ENCODE results near the gene RPL36. TPM values are rescaled to one million over a fixed set of nuclear protein-coding genes. Genes with fewer than 3 reads are reported as not detected.

Gene RPL36
- total RNA-seq, 3 donors from 2014 or later: 541 to 812 (median 769) TPM

DNA sequence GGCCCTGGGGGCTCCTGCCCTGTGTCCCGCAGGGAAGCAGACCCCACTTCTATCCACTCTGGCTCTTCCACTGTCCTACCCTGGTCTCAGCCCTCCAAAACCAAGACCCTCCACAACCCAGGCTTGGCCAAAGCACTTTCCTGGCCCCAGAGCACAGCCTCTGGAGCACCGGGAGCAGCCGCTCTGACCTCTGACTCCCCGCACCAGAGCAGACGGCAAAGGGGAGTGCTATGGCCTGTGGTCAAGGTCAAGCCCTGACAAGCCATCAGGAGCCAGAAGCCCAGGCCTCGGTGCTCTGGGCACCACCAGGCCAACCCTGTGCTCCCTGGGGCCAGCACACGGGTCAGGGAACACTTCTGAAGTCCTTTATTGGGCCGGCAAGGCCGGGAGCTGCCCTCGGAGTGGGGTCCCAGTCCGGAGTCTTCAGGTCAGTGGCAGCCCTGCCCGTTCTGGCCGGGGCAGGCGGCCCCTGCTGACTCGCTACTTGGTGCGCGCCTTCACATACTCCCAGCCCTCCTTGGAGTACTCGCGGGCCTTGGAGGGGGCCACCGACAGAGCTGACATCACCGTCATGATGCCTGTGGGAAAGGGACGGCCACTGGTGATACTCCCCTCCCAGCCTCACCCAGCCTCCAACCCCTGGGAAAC, 11.9 kb upstream of the RPL36 start:
- Histone ChIP-seq H3K36me3 (ENCODE audit: low read depth) (no peaks in the 10 kb centered on the region), H3K9me3 (no peaks in the 10 kb centered on the region), H3K4me1 (ENCODE audit: low read depth) (peaks cover 13% of the 10 kb centered on the region), H3K4me3 (no peak overlapping the region)
- TF ChIP-seq, protein P1, sequence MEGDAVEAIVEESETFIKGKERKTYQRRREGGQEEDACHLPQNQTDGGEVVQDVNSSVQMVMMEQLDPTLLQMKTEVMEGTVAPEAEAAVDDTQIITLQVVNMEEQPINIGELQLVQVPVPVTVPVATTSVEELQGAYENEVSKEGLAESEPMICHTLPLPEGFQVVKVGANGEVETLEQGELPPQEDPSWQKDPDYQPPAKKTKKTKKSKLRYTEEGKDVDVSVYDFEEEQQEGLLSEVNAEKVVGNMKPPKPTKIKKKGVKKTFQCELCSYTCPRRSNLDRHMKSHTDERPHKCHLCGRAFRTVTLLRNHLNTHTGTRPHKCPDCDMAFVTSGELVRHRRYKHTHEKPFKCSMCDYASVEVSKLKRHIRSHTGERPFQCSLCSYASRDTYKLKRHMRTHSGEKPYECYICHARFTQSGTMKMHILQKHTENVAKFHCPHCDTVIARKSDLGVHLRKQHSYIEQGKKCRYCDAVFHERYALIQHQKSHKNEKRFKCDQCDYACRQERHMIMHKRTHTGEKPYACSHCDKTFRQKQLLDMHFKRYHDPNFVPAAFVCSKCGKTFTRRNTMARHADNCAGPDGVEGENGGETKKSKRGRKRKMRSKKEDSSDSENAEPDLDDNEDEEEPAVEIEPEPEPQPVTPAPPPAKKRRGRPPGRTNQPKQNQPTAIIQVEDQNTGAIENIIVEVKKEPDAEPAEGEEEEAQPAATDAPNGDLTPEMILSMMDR (IDR thresholded peaks at IDR 0.05): no peak
- intact Hi-C loops (cut with DNase I, micrococcal nuclease): no loop called here
- ATAC-seq: no peak
- peak in 1 of 3 donors; percentile 36 for DNase-seq

DNA sequence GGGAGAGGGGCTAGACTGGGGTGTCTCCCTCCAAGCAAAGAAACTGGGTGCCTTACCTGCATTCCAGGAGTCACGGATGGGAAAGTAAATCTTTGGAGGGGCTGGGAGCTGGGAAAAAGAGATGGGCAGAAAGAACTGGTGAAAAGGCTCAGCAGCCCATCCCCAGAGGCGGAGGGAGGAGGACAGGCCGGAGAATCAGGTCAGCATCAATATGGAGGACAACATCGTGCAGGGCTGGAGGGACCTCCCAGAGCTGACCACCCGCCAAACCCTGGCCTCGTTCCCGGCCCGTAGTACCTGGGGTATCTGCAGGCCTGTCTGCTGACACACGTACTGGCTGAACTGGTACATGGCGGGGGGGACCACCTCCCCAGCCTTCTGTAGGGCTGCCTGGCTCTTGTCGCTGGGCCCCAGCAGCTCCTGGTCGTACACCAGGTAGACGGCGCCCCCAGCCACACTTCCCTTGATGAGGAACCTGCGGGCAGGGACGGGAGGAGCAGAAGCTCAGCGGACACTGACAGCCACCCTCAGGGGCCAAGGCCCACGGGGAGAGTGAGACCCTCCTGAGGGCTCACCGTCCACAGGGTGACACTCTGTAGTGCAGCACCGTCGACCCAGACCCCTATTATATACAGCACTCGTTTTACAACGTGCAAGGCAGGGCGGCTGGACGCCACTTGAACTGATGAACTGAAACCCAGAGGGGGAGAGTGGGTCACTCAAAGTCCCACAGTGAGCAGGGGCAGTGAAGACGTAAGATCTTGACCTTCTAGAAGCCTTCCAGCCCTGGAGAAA, 10.6 kb upstream of the RPL36 start:
- intact Hi-C loops (cut with DNase I, micrococcal nuclease): no loop called here
- DNase-seq: peak; percentile 42 to 75 (median 55)

DNA sequence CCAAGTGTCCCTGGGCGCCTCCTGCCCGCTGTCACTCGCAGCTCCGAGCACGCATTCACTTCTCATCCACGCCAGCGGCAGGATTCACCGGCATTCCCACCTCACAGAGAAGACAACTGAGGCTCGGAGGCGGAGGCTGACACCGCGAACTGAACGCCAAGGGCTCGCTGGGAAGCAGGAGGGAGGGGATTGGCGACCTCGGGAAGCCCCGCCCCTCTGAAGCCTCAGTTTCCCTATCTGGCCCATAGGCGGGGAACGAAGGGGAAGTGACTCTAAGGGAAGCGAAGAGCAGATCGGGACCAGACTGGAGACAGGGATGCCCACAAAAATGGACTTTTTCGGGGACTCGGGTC, 10.0 kb upstream of the RPL36 start:
- peak; percentile 9 for ATAC-seq
- TF ChIP-seq, protein P1 (IDR thresholded peaks at IDR 0.05): no peak
- peak overlapping the region; percentile 68 for H3K4me3 ChIP-seq
- H3K4me1 ChIP-seq (ENCODE audit: low read depth): peaks cover 13% of the 10 kb centered on the region
- no peaks in the 10 kb centered on the region for H3K9me3 ChIP-seq
- intact Hi-C loops (cut with DNase I, micrococcal nuclease): no loop called here
- DNase-seq: peak in 1 of 3 donors; percentile 84
- H3K36me3 ChIP-seq (ENCODE audit: low read depth): no peaks in the 10 kb centered on the region

More for the DNA sequence above, 10.6 kb upstream of the RPL36 start:
- no peaks in the 10 kb centered on the region for H3K36me3 ChIP-seq (ENCODE audit: low read depth)
- peaks cover 13% of the 10 kb centered on the region for H3K4me1 ChIP-seq (ENCODE audit: low read depth)
- peak overlapping the region; percentile 68 for H3K4me3 ChIP-seq
- peak; percentile 0 for ATAC-seq
- TF ChIP-seq, protein P1 (IDR thresholded peaks at IDR 0.05): no peak
- H3K9me3 ChIP-seq: no peaks in the 10 kb centered on the region

DNA sequence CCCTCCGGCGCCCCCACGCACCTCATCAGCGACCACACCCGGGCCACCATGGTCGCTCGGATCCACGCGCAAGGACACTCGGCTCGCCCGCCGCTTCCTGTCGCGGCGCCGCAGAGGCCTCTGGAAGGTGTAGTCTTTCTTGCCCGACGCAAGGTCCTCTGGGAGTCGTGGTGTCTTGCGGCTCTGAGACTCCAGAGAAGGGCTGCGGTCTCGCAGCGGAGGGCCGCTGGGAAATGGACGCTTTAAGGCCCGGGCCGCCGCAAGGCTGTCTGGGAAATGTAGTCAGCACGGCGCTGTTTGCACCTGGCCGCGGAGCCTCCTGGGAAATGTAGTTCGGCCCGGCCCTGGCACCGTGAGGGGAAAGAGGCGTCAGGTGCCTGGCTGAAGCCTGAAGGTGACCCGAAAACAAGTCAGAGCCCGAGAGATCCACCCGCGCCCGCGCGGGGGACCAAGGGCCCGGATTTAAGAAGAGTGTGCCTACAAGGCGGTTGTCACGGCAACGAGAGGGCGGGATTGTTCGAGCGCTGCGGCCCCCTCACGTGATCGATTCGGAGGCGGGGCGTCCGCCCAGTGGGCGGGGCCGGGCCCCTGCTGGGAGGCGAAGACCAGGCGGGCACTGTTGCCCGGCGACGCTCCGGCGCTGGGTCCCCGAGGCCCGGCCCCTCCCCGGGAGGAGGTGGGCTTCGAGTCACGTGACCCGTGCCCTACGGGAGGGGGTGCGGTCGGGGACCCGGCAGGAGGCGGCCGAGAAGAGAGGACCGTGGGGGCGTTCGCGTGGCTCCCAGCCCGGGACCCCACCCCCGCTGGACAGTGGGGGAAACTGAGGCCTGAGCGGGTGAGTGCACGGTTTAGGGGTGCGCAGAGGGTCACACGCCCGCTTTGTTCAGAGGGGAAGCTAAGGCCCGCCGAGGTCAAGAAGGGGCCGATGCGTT, 9.4 kb upstream of the RPL36 start, which contains the start of the genes HSD11B1L and MICOS13:
Gene HSD11B1L, plus strand, starts transcription at position 591 of the 932 bp plus-strand sequence. CDS start 3,806 bp downstream, outside the sequence.
Gene MICOS13, minus strand, starts transcription at position 80 of the 932 bp plus-strand sequence. Its CDS starts 30 bp downstream, at position 50.
- TF ChIP-seq, protein P1 (IDR thresholded peaks at IDR 0.05): no peak
- H3K9me3 ChIP-seq: no peaks in the 10 kb centered on the region
- H3K36me3 ChIP-seq (ENCODE audit: low read depth): no peaks in the 10 kb centered on the region
- intact Hi-C loops (cut with DNase I, micrococcal nuclease): no loop called here
- peaks cover 13% of the 10 kb centered on the region for H3K4me1 ChIP-seq (ENCODE audit: low read depth)
- peak within 1 kb of the TSS; percentile 68 for H3K4me3 ChIP-seq
- ATAC-seq (peak; percentile 94), DNase-seq (peak; percentile 99 to 100 (median 99))

Data from mucosa of descending colon (tissue), 3 donors.